Activated CD4-positive, alpha-beta T cell treated with anti-CD3 and anti-CD28 coated beads, Interleukin-10, Interleukin-2, amounts not matched to agents 100 ng/mL and 50 ng/mL, durations not matched to agents 16 hours and 8 hours (primary cell): ENCODE measurements around the gene GLRA2.

Experiments
- DNase-seq: peaks from one replicate; pipeline ENCODE4 v3.0.0-alpha.2; 2020

GLRA2 gene

GRCh38 chrX:14712096-14712495 is 182.8 kb downstream of the GLRA2 start:
- DNase-seq = no peak

- no peak for DNase-seq
Observed at GRCh38 chrX:14717949-14718348, 188.6 kb downstream of the GLRA2 start.

- no peak for DNase-seq
Observed at GRCh38 chrX:14718403-14718802, 189.1 kb downstream of the GLRA2 start.

- DNase-seq = no peak
Observed at GRCh38 chrX:14729058-14729457, 199.7 kb downstream of the GLRA2 start.

- DNase-seq = no peak
Observed at GRCh38 chrX:14738643-14739042, 209.3 kb downstream of the GLRA2 start.

GRCh38 chrX:14753441-14753840 is 224.1 kb downstream of the GLRA2 start:
- DNase-seq = no peak

GRCh38 chrX:14758029-14758491 is 228.7 kb downstream of the GLRA2 start:
- no peak for DNase-seq

- DNase-seq = no peak
Observed at GRCh38 chrX:14775416-14775815, 246.1 kb downstream of the GLRA2 start.

DNA sequence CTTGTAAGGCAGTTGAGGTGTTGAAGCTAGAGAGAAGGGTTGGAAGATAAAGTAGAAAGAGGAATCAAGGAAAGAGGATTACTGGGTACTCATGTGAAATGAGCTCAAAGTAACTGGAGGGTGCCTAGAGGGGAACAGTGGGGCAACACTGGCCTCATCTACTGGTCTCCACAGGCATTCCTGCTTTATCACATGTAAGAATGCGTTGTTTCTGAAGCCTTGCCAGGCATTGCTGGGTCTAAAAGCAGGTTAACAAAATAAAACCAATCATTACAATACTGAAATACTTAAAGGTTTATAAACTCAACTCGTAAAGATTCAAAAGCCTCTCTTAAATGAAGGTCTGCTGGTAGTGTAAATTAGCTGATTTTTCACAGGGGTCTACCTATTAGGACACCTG is 247.6 kb downstream of the GLRA2 start:
- no peak for DNase-seq

GRCh38 chrX:14777525-14777924 is 248.2 kb downstream of the GLRA2 start:
- no peak for DNase-seq

DNA sequence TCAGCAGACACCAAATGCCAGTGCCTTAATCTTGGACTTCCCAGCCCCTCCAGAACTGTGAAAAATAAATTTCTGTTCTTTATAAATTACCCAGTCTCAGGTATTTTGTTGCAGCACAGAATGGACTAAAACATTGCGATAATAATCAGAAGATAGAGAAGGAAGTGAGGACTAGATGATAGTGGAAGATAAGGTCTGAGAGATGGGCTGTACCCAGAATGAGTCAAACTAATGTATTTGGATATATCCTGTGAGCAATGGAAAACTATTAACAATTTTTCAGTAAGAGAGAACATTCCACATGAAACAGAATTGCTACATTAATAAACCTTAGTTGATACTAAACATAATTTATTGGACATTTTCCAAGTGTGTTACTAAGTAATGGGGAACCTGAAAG is 250.2 kb downstream of the GLRA2 start:
- DNase-seq = no peak
